ENCODE results near the gene CASTOR2.
"Not testable (repeated sequence)": the region's sequence is repeated elsewhere in the genome, so short reads cannot be mapped to it uniquely, and the experiment has no call there.

The CASTOR2 gene

GRCh38 chr7:75055830-75056772, 91.6 kb downstream of the CASTOR2 start:
- DNase-seq: no peak

GRCh38 chr7:75058406-75058805, 93.9 kb downstream of the CASTOR2 start:
- no peak for DNase-seq

- no peak for DNase-seq
Observed at GRCh38 chr7:75064291-75064690, 99.8 kb downstream of the CASTOR2 start.

- DNase-seq: no peak
Observed at GRCh38 chr7:75064801-75065200, 100.3 kb downstream of the CASTOR2 start.

- no peak for DNase-seq
Observed at GRCh38 chr7:75066521-75066920, 102.0 kb downstream of the CASTOR2 start.

- DNase-seq: no peak
Observed at GRCh38 chr7:75072981-75073283, 108.4 kb downstream of the CASTOR2 start.

- not testable (repeated sequence) for DNase-seq
Observed at GRCh38 chr7:75074262-75074641, 109.7 kb downstream of the CASTOR2 start.

Measured in NCI-H1092 treated with DMSO at 0.1 percent for 48 hours (cell line).